Tibial nerve (tissue), 4 donors: ENCODE results near the gene CSF2.

Source experiments
- EP300 ChIP-seq, 2 donors: sonication (generic); formaldehyde crosslinking; IDR thresholded peaks; one replicate each; pipeline ENCODE4 v1.6.1; 2017; ENCODE audit warnings: antibody characterized with exemption in 2 of 2, mild to moderate bottlenecking in 1 of 2
- POLR2A ChIP-seq, 2 donors: fragments of 450-650 bp; IDR thresholded peaks; one replicate each; pipeline ENCODE4 v1.6.1; 2017; ENCODE audit warnings: antibody characterized with exemption in 2 of 2, mild to moderate bottlenecking in 2 of 2, moderate library complexity in 2 of 2
- TF ChIP-seq, protein P1 (sequence below), 5 experiments: fragments of 200-600 bp in 3 of 5; fragments of 450-650 bp in 2 of 5; sonication (generic) in 3 of 5; IDR thresholded peaks; one replicate each; pipeline ENCODE4 v1.5.1; 2016 to 2019; ENCODE audit warnings: antibody characterized with exemption in 5 of 5, mild to moderate bottlenecking in 3 of 5, moderate library complexity in 2 of 5

GRCh38 chr5:132059043-132059695 lies 14.4 kb upstream of the CSF2 start:
- TF ChIP-seq, protein P1, sequence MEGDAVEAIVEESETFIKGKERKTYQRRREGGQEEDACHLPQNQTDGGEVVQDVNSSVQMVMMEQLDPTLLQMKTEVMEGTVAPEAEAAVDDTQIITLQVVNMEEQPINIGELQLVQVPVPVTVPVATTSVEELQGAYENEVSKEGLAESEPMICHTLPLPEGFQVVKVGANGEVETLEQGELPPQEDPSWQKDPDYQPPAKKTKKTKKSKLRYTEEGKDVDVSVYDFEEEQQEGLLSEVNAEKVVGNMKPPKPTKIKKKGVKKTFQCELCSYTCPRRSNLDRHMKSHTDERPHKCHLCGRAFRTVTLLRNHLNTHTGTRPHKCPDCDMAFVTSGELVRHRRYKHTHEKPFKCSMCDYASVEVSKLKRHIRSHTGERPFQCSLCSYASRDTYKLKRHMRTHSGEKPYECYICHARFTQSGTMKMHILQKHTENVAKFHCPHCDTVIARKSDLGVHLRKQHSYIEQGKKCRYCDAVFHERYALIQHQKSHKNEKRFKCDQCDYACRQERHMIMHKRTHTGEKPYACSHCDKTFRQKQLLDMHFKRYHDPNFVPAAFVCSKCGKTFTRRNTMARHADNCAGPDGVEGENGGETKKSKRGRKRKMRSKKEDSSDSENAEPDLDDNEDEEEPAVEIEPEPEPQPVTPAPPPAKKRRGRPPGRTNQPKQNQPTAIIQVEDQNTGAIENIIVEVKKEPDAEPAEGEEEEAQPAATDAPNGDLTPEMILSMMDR (IDR thresholded peaks at IDR 0.05) = no peak
- TF ChIP-seq POLR2A (IDR thresholded peaks at IDR 0.05) (no peak), EP300 (IDR thresholded peaks at IDR 0.05) (no peak)
